ENCODE data around the gene SLC7A8.

DNA sequence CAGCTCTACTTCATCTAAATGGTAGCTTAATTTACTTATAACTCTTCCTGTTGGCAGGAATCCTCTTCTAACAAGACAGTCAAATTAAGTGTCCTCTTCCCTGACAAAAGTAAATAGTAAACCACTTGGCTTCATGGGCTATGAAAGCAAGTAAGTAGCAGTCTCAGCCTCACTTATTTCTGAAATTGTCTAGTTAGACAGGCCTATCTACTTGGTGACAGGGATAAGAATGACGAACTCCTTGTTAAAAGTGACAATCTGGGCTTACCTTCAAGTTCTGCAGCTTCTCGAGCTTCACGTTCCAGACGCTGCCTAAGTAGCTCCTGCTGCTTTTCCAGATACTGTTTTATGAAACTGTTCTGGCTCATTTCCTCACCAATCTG is 93.2 kb downstream of the SLC7A8 start:
- TF ChIP-seq POLR2AphosphoS5 (IDR thresholded peaks at IDR 0.05; ENCODE audit: low read depth, low read length) (no peak), TAF1 (IDR thresholded peaks at IDR 0.05; ENCODE audit: low read depth, low read length) (no peak), POLR2A (IDR thresholded peaks at IDR 0.05; ENCODE audit: low read depth, low read length) (no peak)
